Endodermal cell (in vitro differentiated cells): ENCODE data around the gene EXPH5. TPM values are rescaled to one million over a fixed set of nuclear protein-coding genes. Genes with fewer than 3 reads are reported as not detected.

Source experiments
- DNase-seq: peaks from one replicate; pipeline ENCODE4 v3.0.0-alpha.2; 2017
- H3K27ac ChIP-seq: 2 replicates; pipeline ENCODE4 v1.5.1; 2013; ENCODE audit warnings: mild to moderate bottlenecking, low read depth, low read length, moderate library complexity
- H3K27me3 ChIP-seq: 2 replicates; pipeline ENCODE4 v1.6.1; 2013; ENCODE audit warnings: mild to moderate bottlenecking, low read length, moderate library complexity; ENCODE audit not compliant: insufficient read depth, control insufficient read depth, poor library complexity, severe bottlenecking
- H3K36me3 ChIP-seq: 2 replicates; pipeline ENCODE4 v1.7.0; 2013; ENCODE audit warnings: mild to moderate bottlenecking, low read length, moderate library complexity; ENCODE audit not compliant: control insufficient read depth, insufficient read depth
- H3K4me1 ChIP-seq: one replicate; pipeline ENCODE4 v1.7.0; 2013; ENCODE audit warnings: low read length; ENCODE audit not compliant: control insufficient read depth, insufficient read depth
- H3K4me3 ChIP-seq: 2 replicates; pipeline ENCODE4 v1.5.1; 2013; ENCODE audit warnings: mild to moderate bottlenecking, low read length, moderate library complexity
- H3K9ac ChIP-seq: 2 replicates; pipeline ENCODE4 v1.6.1; 2013; ENCODE audit warnings: mild to moderate bottlenecking, low read length, moderate library complexity; ENCODE audit not compliant: poor library complexity, severe bottlenecking; ENCODE audit errors: extremely low read depth
- H3K9me3 ChIP-seq: 2 replicates; pipeline ENCODE4 v1.6.1; 2013; ENCODE audit warnings: mild to moderate bottlenecking, low read length, moderate library complexity; ENCODE audit not compliant: control insufficient read depth
- H3K27ac Mint-ChIP-seq: 2 replicates; pipeline ENCODE4 v1.8.0; 2020; ENCODE audit warnings: mixed read lengths
- H3K27me3 Mint-ChIP-seq: 2 replicates; pipeline ENCODE4 v1.8.0; 2021; ENCODE audit warnings: mild to moderate bottlenecking, mixed read lengths; ENCODE audit not compliant: insufficient read depth
- H3K36me3 Mint-ChIP-seq: 2 replicates; pipeline ENCODE4 v1.8.0; 2020; ENCODE audit warnings: low read depth, mixed read lengths
- H3K4me1 Mint-ChIP-seq: 2 replicates; pipeline ENCODE4 v1.8.0; 2020; ENCODE audit warnings: mixed read lengths
- H3K4me3 Mint-ChIP-seq: 2 replicates; pipeline ENCODE4 v1.8.0; 2020; ENCODE audit warnings: mild to moderate bottlenecking, moderate library complexity, mixed read lengths
- H3K9me3 Mint-ChIP-seq: 2 replicates; pipeline ENCODE4 v1.8.0; 2020; ENCODE audit warnings: mild to moderate bottlenecking, mixed read lengths
- CTCF ChIP-seq: fragments of 200-600 bp; sonication (generic); conservative IDR thresholded peaks from 2 replicates; pipeline ENCODE4 v1.5.0; 2021; ENCODE audit warnings: antibody characterized with exemption, mild to moderate bottlenecking
- WGBS, 2 experiments: methylation state at CpG; one replicate each; pipeline versions ENCODE4 v1.1.5 to v1.1.7; 2013; ENCODE audit warnings: missing lambda C conversion rate in 2 of 2, mixed read lengths in 1 of 2; ENCODE audit not compliant: insufficient coverage in 1 of 2, insufficient read length in 1 of 2; 5-methylcytosine and 5-hydroxymethylcytosine counted together
- total RNA-seq, 2 donors: library from RNA; stranded (reverse); fragmentation: NEBNext Ultra II Directional in 1 of 2; extraction: Animal tissue kit (Norgen Biotek cat#: 25700) in 1 of 2; gene quantifications; 2 replicates in 1 of 2; 3 replicates in 1 of 2; pipeline ENCODE4 v1.2.1, GENCODE V29; 2021

EXPH5 gene
- total RNA-seq, 2 donors from 2014 or later: 4.8 to 6.4 TPM

- Mint-ChIP-seq H3K4me3 (no peak overlapping the region), H3K27me3 (peaks cover 4% of the 10 kb centered on the region), H3K9me3 (no peaks in the 10 kb centered on the region), H3K27ac (no peak overlapping the region), H3K4me1 (no peaks in the 10 kb centered on the region), H3K36me3 (no peaks in the 10 kb centered on the region)
- Histone ChIP-seq H3K36me3 (no peaks in the 10 kb centered on the region), H3K4me1 (no peaks in the 10 kb centered on the region), H3K27me3 (no peaks in the 10 kb centered on the region), H3K4me3 (no peak overlapping the region), H3K9me3 (peaks cover 5% of the 10 kb centered on the region), H3K27ac (no peak overlapping the region), H3K9ac (no peak overlapping the region)
- DNase-seq: no peak
- WGBS, 2 experiments: 98 to 100% methylated on average over 2 of the region's 2 CpGs
- no peak for TF ChIP-seq CTCF
Observed at GRCh38 chr11:108580645-108581044, 12.9 kb downstream of the EXPH5 start.

- no peak for TF ChIP-seq CTCF
- H3K27me3 Mint-ChIP-seq: no peaks in the 10 kb centered on the region
- H3K9me3 Mint-ChIP-seq: no peaks in the 10 kb centered on the region
- Histone ChIP-seq H3K27me3 (no peaks in the 10 kb centered on the region), H3K4me3 (no peak overlapping the region), H3K9me3 (peaks cover 5% of the 10 kb centered on the region), H3K36me3 (no peaks in the 10 kb centered on the region), H3K9ac (no peak overlapping the region), H3K27ac (no peak overlapping the region), H3K4me1 (no peaks in the 10 kb centered on the region)
- DNase-seq: no peak
- H3K4me3 Mint-ChIP-seq: no peak overlapping the region
- H3K4me1 Mint-ChIP-seq: no peaks in the 10 kb centered on the region
- H3K36me3 Mint-ChIP-seq: no peaks in the 10 kb centered on the region
- no peak overlapping the region for H3K27ac Mint-ChIP-seq
Observed at GRCh38 chr11:108580043-108580442, 13.5 kb downstream of the EXPH5 start.

GRCh38 chr11:108576523-108576922, 17.0 kb downstream of the EXPH5 start:
- peaks cover 5% of the 10 kb centered on the region for H3K9me3 ChIP-seq
- H3K27me3 ChIP-seq: no peaks in the 10 kb centered on the region
- H3K4me1 Mint-ChIP-seq: no peaks in the 10 kb centered on the region
- no peak overlapping the region for H3K27ac Mint-ChIP-seq
- H3K27ac ChIP-seq: no peak overlapping the region
- H3K36me3 ChIP-seq: no peaks in the 10 kb centered on the region
- no peak overlapping the region for H3K9ac ChIP-seq
- no peak overlapping the region for H3K4me3 Mint-ChIP-seq
- TF ChIP-seq CTCF: no peak
- H3K4me3 ChIP-seq: no peak overlapping the region
- WGBS, 2 experiments: 86% methylated on average over 1 of the region's 1 CpG; no CpG with 5 or more reads in 1 of the 2 experiments
- no peaks in the 10 kb centered on the region for H3K4me1 ChIP-seq
- H3K9me3 Mint-ChIP-seq: peaks cover 2% of the 10 kb centered on the region
- peaks cover 1% of the 10 kb centered on the region for H3K36me3 Mint-ChIP-seq
- DNase-seq: no peak
- no peaks in the 10 kb centered on the region for H3K27me3 Mint-ChIP-seq
